Stimulated activated naive CD8-positive, alpha-beta T cell treated with anti-CD3 and anti-CD28 coated beads, Interleukin-15, Interleukin-2, amounts not matched to agents 100 U/mL and 50 U/mL, for 24 hours (primary cell): ENCODE results near the gene CAMK4.

Experiments
- ATAC-seq: fragments of 150-1000 bp; cut with Tn5 transposase; one replicate; pipeline ENCODE4 v1.10.0; 2021
- DNase-seq: peaks from one replicate; pipeline ENCODE4 v3.0.0; 2021

CAMK4 gene

DNA sequence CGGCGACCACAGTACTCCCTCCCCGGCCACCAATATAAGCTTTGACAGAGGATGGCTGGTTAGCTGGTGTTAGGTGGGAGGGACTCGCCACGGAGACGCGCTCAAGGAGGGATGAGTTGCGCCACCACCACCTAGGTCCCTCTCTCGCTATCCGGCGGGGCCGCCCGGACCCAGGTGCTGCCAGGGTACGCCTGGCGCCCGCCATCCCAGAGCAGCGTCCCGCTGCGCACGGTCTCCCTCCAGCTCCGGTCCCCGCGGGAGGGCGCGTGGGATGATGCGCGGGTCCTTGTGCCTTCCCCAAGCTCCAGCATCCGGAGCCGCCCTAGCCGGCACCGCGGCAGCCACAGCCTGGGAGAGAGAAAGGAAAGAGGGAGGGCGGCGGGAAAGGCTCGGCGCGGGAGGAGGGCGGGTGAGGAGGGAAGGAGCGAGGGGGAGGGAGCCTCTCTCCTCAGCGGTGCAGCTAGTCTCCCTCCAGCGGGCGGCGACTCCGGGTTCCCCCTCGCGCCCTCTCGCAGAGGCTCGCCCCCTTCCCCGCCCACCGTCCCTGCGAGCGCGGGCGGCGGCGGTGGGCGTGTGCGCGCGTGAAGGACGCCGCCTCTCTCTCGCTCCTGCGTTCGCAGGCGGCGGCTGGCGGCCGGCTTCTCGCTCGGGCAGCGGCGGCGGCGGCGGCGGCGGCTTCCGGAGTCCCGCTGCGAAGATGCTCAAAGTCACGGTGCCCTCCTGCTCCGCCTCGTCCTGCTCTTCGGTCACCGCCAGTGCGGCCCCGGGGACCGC lies at the start of gene CAMK4:
TSS of gene CAMK4 (plus strand) at position 598 of the 774 bp plus-strand sequence. CDS start at position 698, 100 bp downstream.
- peak; percentile 74 for DNase-seq
- ATAC-seq: peak; percentile 63

DNA sequence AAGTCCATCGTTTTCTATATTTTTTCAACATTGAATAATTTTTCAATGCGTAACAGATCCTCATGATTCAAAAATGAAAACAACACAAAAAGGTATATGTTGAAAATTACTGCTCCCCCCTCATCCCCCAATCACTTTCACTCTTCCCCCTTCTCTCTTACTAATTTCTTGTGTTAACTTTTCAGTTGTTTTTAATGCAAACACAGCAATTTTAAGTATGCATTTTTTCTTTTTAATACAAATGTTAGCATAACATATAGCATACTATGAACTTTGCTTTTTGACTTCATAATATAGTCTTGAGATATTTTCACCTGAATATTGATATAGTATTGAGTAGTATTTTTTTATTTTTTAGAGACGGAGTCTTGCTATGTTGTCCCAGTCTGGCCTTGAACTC lies 41.1 kb upstream of the CAMK4 start:
- ATAC-seq: no peak
- no peak for DNase-seq

DNA sequence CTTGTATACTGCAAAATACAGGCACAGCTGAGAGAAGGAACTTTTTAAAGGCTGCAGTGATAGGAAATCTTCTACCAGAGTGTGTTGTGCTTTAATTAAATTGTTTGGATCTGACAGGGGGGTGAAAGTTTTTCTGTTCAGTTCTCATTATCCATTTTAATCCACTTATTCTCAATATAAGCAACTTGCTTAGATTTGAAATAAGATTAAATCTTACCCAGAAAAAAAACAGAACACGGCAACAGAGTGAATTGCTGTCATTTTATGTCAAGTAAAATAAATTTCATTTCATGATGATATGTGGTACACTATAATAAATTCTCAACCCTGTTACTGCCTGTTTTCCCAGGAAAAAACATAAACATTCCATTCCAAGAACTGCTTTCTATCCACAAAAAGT lies 37.1 kb upstream of the CAMK4 start:
- DNase-seq (no peak), ATAC-seq (no peak)

DNA sequence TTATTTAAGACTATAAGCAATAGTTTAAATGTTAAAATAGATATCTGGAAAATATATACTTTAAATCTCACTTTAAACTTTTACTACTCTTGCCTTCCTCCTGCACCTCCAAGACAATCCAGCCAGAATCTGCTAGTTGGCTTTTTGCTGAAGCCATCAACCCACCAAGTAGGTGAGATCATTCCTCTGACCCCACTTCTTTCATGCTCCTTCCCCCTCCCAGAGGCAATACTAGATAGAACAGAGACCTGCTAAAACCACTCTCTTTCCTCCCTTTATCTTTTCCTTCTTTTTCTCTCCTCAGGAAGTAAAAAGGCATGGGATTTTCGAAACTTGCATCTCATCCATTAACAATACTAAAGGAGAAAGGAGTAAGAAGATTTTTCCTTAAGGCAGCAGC lies 30.1 kb upstream of the CAMK4 start:
- DNase-seq (no peak), ATAC-seq (no peak)

DNA sequence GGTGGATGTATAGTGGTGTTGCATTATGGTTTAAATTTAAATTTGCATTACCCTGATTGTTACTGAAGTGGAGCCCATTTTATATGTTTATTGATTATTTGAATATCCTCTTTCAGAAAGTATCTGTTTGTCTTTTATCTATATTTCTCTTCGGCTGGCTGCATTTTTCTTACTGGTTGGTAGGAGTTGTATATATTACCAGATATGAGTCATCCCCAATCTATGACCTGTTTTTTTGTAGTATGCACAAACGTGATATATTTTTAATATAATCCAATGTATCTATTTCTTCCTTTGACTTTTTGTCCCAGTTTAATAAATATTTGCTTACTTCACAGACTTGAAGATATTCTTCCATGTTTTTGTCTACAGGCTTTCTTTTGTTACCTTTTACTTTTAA lies 29.3 kb upstream of the CAMK4 start:
- ATAC-seq: no peak
- no peak for DNase-seq

DNA sequence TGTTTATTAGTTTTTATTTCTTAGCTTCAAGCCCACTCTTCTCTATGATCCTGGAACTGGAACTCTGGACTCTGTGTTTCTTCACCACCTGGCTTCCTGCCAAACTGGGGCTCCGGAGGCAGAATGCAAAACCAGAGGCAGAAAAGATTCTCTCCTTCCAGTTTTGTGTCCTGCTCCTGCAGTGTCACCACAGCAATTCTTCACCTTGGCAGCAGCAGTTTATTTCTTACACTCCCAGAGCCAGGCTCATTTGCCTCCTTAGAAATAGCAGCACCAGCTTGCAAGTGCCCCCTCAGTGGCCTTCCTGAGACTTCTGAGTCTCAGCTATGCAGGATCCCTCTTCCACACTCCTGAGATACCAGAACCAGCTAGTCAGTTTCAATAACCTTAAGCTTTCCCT lies 26.7 kb upstream of the CAMK4 start:
- ATAC-seq (no peak), DNase-seq (no peak)

DNA sequence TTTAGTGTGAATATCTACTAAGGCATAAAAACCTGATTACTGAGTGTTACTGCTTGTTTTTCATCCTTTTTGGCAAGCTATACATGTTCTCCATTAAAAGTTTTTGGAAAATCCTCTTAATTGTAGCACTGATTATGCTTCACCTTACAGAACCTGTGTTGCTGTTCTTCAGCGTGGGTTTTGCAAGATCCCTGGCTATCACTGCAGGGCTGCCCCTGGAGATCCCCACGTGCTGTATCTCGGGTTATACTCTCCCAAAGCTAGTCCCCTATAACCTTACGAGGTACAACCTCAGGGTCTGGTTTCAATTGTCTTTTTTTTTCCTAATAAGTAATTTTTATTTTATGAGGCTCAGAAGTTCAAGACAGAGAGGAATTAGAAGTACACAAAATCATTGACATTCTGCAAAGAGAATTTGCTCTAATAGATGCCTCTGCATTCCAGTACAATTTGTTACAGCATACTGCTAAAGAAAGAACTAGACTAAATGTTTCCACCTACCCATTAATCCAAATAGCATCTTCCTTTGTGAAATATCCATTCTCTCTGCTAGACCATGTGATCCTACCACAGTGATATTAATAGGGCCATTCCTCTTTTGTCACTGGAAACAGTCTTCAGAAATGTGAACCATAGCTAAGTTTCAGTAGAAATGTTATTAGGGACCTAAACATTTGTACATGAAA lies 25.8 kb upstream of the CAMK4 start:
- ATAC-seq (no peak), DNase-seq (no peak)

DNA sequence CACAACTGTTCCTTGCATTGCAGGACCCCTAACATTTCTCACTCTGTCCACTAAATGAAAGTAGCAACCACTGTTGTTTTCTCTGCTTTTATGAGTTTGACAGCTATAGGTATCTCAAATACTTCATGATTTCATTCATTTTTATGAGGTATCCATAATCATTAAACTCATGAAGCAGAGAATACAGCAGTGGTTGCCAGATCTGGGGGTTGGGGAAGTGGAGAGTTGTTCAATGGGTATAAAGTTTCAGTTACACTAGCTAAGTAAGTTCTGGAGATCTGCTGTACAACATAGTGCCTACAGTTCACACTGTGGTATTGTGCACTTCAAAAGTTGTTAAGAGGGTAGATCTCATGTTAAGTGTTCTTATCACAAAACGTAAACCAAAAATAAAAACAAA lies 23.4 kb upstream of the CAMK4 start:
- ATAC-seq: no peak
- no peak for DNase-seq

DNA sequence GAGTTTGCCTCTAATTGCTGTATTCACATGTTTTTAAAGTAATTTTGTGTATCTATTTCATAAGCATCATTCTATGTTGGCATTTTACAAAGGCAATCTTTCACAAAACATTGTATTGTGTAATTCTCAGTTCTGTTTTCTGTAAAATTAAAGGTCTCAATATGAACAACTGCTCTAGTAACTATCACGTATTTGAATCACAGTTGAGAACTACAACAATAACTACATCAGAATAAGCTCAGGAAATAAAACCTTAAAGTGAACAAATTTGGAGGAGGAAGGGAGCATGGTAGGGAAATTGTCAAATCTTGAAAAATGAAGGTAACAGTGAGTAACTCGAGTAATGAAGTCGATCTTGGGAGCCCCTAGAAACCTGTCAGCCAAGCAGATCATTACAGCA lies 22.5 kb upstream of the CAMK4 start:
- ATAC-seq: no peak
- DNase-seq: no peak

DNA sequence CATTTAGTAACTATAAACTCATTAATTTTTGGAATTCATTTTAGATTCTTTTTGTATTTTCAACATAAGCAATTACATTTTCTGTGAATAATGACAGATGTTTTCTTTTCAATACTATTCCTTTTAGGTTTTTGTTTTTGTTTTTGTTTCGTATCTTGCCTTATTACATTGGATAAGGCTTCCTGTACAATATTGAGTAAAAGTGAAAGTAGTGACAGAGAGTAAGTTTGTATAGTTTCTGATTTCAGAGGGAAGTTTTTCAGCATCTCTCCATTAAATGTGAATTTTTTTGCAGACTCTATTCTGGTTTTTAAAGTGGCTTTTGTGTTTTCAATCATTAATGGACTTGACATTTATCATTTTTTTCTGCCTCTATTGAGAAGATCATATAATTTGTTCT lies 12.8 kb upstream of the CAMK4 start:
- DNase-seq (no peak), ATAC-seq (peak; percentile 32)

DNA sequence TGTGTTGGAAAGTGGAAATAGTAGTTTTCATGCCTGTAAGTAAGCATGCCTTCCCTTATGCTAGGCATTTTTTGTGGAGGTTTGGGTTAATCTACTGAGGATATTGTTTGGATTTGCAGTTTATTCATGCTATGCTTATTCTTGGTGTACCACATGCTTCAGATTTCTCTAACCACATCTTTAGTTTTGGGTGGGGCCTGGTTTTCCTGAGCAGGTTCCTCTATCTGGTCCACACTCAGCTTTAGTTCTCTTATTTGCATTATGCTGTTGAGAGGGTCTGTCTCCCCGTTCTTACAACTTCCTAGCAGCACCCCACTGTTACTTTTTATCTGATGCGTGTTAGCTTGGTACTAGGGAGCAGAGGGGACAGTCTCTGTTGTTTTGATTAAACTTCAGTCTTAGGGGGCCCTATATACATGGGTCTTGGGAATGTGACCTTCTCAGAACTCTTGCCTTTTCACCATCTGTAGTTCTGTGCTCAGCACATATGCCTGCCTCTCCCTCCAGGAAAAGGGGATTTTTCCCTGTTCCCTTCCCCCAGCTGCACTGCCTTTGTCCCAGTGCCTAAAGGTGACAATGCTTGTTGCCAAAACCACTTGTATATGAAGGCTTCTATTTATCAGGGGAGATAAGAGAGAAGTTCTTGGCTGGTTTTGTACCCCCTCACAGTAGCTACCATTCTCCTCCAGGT lies 10.0 kb upstream of the CAMK4 start:
- no peak for DNase-seq
- no peak for ATAC-seq

DNA sequence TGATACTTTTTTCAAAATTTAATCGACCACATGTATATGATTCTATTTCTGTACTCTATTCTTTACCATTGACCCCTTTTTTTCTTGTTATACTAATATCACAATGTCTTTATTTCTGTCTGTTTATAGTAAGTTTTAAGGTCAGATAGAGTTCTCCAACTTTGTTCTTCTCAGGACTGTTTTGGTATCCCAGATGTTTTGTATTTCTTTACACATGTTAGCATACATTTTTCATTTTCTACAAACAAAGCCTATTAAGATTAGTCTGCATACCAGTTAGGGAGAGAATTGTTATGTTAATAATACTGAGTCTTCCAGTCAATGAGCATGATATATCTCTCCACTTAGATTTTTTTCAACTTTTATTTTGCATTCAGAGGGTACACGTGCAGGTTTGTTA lies 8.2 kb upstream of the CAMK4 start:
- ATAC-seq (no peak), DNase-seq (no peak)

DNA sequence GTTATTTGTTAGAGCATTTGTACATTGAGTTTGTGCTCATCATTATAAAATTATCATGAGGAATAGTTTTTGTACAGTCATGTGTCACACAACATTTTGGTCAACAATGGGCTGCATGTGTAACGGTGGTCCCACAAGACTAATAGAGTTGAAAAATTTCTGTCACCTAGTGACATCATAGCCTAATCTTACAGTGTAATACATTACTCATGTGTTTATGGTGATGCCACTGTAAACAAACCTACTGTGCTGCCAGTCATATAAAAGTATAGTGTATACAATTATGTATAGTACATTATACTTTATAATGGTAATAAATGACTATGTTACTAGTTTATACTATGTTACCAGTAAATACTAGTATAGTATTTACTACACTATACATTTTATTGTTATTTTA lies 3.0 kb upstream of the CAMK4 start:
- DNase-seq: no peak
- ATAC-seq: no peak

DNA sequence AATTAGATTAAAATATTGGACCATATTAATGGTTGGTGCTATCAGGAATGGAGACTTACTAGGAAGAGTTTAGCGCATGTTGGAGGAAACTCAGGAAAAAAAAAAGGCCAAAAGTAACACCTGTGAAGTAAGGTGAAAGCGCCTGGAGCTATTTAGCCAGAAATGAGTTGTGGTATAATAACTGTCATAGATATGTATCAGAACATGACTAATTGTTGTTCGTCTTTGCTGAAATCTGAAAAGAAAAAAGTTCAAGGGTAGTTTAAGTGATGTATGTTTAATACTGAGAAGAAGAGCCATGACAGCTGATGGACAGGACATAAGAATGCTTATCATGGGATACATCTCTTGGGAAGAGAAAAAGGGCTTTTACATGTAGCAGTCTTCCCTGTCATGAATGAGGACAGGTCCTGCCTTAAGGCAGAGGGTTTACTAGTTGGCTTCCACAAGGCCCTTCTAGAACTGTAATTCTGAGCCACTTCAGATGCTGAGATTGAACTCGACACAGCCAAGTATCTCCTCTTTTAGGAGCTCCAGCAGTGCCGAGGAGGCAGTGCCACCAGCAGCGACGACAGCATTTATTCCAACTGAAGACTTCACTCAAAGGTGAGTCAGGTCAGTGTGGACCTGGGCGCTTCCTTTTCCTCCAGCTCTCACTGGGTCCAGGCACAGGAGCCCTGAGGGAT lies 940 bp upstream of the CAMK4 start:
- no peak for ATAC-seq
- no peak for DNase-seq

DNA sequence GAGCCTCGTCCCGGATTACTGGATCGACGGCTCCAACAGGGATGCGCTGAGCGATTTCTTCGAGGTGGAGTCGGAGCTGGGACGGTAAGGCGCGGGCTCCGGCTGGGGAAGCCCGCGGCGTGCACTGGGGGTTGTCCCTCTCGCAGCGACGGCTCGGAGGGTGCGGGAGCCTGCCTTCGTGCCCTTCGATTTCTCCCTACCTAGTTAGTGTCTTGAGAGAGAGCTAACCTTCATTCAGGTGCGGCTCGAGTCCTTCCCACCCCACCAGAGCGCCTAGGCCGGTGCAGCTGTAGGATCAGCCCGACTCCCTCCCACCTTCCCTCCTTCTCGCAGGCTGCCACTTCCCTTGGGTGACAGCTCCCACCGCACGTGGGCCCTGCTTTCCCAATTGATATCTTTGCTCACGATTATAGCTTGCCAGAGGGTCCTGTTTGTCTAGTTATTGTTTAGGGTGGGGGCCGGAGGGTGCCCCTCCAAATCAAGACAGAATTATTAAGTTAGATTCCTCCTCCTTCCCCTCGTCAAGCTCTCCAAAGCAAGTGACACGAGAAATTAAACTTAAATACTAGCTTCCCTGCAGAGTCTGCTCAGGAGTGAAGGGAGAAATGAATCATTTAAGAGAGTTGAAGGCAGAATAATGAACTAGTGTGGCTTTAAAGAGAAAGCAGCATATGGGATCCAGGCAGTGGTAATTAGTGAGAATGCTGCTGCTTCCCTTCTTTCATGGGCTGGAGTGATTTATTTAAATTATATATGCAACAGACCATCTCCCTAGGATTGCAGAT lies 569 bp downstream of the CAMK4 start:
- ATAC-seq: peak; percentile 32
- DNase-seq: peak; percentile 61

DNA sequence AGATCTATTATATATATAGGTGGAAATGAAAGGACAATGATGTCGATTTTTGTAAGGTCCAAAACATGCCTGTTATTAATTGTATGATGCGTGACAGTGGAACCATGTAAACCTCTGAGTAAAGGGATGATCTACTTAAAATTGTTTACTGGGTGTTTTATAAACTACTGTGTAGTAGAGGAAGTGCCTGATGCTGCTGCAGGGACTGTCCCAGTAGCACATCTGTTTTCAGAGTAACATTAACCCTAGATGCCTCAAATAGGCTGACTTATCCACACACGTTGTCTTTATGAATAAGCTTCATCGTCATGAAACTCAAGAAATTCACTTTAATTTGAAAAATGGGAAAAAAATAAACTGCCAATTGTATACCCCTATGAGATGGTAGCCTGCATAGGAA lies 1.7 kb downstream of the CAMK4 start:
- DNase-seq: no peak

DNA sequence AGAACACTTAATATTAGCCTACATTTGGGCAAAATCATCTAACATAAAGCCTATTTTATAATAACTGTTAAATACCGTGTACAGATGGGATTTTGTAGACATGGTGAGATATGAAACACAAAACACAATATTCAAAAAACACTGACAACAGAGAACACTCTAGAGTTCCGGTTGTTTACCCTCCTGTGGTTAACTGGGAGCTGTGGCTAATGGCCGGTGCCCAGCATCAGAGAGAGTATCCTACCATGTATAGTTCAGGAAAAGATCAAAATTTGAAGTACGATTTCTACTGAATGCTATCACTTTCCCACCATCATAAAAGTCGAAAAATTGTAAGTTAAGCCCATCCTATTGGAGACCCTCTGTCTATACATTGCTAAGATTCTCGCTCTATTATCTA lies 2.4 kb downstream of the CAMK4 start:
- DNase-seq (no peak), ATAC-seq (no peak)

More for the DNA sequence above, 1.7 kb downstream of the CAMK4 start:
- ATAC-seq: peak; percentile 24

DNA sequence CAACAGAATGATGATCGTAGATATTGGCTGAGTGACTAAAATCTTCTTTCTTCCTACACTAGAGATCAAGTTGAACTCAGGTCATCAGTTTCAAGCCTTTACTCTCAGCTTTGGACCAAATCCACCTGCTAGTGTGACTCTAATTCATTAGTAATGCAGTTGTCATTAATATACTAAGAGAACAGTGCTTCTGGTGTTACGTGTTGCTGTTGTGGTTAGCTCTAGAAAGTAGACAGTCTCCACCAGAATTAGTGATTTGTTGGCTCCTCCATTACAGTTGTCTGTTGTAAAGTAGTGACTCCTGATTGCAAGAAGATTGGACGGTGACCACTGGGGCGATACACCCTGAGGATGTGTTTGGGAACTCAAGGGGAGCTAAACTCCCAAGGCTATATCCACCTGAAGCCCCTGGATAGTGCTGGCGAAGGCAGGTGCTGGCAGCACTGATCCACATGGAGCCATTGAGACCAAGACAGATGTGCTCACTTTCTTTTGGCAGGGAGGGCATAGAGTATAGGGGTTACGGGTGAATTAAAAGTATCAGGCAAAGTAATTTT lies 3.1 kb downstream of the CAMK4 start:
- DNase-seq: no peak
- peak; percentile 8 for ATAC-seq

DNA sequence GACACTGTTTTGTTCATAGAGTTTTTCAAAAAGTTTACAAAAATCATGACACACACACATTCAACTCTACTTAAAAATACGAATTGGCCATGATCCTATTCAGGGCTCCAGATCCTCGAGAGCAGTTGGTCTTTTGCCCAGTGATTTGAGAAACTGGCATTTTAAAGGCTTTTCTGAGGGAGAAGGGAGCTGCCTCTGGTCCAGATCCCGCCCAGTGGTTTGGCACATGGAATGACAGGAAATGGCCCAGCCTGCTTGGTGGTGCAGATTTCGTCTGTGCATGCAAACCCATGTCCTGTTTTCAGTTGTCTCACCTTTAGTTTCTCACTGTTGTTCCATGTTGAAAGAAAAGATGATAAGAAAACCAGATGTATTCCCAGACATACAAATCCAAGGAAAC lies 3.6 kb downstream of the CAMK4 start:
- peak; percentile 39 for DNase-seq
- ATAC-seq: no peak

DNA sequence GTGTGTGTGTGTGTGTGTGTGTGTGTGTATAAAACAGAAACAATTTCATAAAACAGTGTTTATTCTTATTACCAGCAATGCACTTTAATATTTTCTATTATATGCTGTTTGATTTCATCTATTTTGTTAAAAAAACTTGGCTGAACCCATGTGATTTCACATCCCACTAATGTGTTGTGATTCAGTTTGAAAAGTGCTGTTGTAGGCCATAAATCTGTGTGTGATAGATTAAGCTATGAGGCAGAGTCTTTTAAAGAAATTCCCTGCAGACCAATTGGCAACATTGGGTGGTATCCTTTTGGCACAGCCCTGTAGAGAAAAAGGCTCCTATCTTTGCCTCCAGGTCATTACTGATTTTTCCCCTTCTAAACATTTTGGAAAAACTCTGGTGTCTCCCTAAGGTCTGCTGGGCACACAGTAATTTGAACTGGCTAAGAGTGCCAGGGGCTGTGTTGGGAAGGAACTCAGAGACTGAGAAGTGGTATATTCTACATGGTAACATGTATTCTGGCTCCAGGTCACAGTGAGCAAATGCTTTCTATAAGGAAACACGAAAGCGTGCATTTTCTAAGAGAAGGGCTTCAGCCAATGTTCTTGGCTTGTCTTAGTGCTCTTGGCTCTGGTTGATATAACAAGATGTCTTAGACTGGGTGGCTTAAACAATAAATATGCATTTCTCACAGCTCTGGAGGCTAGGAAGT lies 4.5 kb downstream of the CAMK4 start:
- ATAC-seq (no peak), DNase-seq (no peak)
